HAP-1 (cell line): Measurements from ENCODE around the gene SIRT2.
"Not testable (repeated sequence)": the region's sequence is repeated elsewhere in the genome, so short reads cannot be mapped to it uniquely, and the experiment has no call there.

ENCODE experiments used
- DNase-seq, 2 experiments: peaks; one replicate each; pipeline ENCODE4 v3.0.0-alpha.2; 2016 to 2020; ENCODE audit warnings: low spot score in 2 of 2
- H3K27me3 ChIP-seq: fragments of 250-450 bp; sonication (Bioruptor Pico); 2 replicates; pipeline ENCODE4 v1.5.1; 2020; ENCODE audit warnings: low read depth, mild to moderate bottlenecking, moderate library complexity
- H3K36me3 ChIP-seq: fragments of 250-450 bp; sonication (Bioruptor Pico); replicated peaks from 2 replicates; pipeline ENCODE4 v1.5.1; 2020; ENCODE audit warnings: mild to moderate bottlenecking
- H3K4me1 ChIP-seq: fragments of 250-450 bp; sonication (Bioruptor Pico); 2 replicates; pipeline ENCODE4 v1.5.1; 2020; ENCODE audit warnings: mild to moderate bottlenecking
- H3K4me3 ChIP-seq: fragments of 250-450 bp; sonication (Bioruptor Pico); 2 replicates; pipeline ENCODE4 v1.5.1; 2020; ENCODE audit warnings: mild to moderate bottlenecking, moderate library complexity
- H3K9me3 ChIP-seq: fragments of 250-450 bp; sonication (Bioruptor Pico); 2 replicates; pipeline ENCODE4 v1.5.1; 2020; ENCODE audit warnings: mild to moderate bottlenecking, moderate library complexity
- in situ Hi-C: fragments of 300-500 bp; cut with MboI; formaldehyde crosslinking; loops from 3 replicates; pipeline ENCODE4 v1.14.3; 2020; ENCODE audit warnings: low sequenced_read_pairs, inconsistent platforms, mixed read lengths

The SIRT2 gene

DNA sequence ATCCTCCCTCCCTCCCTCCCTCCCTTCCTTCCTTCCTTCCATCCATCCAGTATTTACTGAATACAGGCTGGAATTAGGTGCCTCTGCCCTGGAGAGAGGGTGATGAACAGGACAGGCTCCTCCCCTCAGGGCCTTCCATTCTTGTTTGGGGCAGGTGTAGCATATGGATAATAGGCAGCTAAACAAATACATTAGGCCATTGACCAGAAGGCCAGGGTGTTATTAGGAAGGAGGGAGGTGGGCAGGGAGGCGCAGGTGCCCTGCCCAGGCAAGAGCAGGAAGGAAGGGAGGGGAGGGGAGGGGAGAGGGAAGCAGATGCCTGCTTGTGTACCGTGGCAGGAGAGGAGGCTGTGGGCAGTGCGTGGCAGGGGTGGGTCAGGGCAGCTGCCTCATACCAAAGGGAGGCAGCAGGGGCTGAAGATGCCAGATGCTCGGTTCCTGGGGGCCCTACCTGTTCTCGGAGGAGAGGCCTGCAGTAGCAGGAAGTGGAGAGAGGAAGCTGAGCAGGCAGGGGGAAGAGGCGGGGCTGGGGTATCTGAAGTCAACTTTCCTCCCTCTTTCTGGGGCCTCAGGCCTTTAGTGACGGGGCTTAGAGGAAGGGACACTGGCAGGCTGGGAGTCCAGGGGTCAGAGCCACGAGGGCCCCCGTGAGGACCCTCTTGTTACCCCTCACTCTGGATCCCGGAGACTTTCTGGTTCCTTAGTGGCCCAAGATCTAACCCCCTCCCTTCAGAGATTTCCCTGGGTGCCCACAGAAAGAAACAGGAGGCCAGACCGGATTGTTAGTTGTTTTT is 21.4 kb downstream of the SIRT2 start, which contains the start of gene RINL:
TSS of gene RINL (minus strand) at position 495 of the 794 bp plus-strand sequence. CDS start 1,533 bp downstream, outside the sequence.
- Histone ChIP-seq H3K27me3 (no peaks in the 10 kb centered on the region), H3K36me3 (no peaks in the 10 kb centered on the region), H3K9me3 (no peaks in the 10 kb centered on the region), H3K4me1 (no peaks in the 10 kb centered on the region), H3K4me3 (no peak within 1 kb of the TSS)
- in situ Hi-C loops: no loop called here
- no peak for DNase-seq

DNA sequence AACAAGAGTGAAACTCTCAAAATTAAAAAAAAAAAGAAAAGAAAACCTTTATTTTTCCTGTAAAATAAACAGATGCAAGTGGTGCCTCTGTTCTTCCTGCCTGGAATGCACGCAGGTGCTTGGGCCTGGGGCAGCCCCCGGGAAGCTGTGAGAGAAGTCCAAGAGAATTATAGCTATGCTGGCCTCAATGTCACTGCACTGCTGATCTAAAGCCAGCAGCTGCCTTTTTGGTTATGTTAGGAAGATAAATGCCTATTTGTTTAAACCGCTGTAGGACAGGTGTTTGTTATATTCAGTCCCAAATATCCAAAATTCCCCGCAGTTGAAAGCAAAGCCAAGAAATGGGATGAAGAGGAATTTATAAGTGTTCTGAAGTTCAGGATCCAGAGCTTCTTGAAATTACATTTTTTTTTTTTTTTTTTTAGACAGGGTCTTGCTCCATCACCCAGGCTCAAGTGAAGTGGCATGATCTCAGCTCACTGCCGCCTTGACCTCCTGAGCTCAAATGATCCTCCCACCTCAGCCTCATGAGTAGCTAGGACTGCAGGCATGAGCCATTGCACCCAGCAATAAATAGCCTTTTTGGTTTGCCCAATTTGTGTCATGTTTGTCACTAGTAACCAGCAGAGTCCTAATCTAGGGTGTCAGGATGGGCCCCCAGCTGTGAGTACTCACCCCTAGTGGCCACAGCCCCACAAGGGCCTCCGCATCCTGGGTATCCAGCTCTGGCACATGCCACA is 23.6 kb downstream of the SIRT2 start:
- in situ Hi-C loops: no loop called here
- Histone ChIP-seq H3K9me3 (no peaks in the 10 kb centered on the region), H3K4me3 (no peak overlapping the region), H3K36me3 (no peaks in the 10 kb centered on the region), H3K27me3 (no peaks in the 10 kb centered on the region), H3K4me1 (no peaks in the 10 kb centered on the region)
- no peak for DNase-seq

DNA sequence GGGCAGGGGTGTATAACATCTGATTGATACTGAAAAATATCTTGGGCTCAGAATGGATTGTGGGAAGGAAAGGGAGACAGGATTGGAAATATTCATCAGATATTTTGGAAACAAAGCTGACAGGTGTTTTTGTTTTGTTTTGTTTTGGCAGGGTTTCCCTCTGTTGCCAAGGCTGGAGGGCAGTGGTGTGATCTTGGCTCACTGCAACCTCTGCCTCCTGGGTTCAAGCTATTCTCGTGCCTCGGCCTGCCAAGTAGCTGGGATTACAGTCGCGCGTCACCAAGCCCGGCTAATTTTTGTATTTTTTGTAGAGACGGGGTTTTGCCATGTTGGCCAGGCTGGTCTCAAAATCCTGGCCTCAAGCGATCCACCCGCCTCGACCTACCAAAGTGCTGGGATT is 26.0 kb downstream of the SIRT2 start:
- H3K4me1 ChIP-seq: peaks cover 11% of the 10 kb centered on the region
- in situ Hi-C loops, DNase-seq, H3K36me3 ChIP-seq, H3K4me3 ChIP-seq, H3K27me3 ChIP-seq, H3K9me3 ChIP-seq: not testable (repeated sequence)

DNA sequence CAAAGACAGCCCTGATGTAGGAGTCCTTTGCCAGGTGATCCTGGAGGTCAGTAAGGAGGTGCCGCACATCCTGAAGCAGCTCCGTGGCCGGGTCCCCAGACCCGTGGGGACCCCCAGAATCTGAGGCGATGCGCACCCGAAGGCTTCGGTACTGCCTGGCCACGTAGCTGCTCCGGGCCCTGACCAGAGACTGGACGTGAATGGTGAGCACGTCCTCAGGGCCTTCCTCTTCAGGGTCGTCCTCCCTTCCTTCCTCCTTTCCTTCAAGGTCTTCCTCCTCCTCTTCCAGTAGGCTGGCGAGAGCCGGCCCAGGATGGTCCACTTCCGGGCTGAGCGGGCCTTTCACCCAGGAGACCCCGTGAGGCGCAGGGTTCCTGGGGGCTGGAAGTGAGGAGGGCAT is 28.8 kb downstream of the SIRT2 start:
- Histone ChIP-seq H3K36me3 (no peaks in the 10 kb centered on the region; the same call in 1 of the 2 replicates), H3K4me3 (no peak overlapping the region; the same call in 1 of the 2 replicates), H3K9me3 (no peaks in the 10 kb centered on the region), H3K27me3 (no peaks in the 10 kb centered on the region), H3K4me1 (peaks cover 11% of the 10 kb centered on the region)
- in situ Hi-C loops: no loop called here
- DNase-seq: no peak

DNA sequence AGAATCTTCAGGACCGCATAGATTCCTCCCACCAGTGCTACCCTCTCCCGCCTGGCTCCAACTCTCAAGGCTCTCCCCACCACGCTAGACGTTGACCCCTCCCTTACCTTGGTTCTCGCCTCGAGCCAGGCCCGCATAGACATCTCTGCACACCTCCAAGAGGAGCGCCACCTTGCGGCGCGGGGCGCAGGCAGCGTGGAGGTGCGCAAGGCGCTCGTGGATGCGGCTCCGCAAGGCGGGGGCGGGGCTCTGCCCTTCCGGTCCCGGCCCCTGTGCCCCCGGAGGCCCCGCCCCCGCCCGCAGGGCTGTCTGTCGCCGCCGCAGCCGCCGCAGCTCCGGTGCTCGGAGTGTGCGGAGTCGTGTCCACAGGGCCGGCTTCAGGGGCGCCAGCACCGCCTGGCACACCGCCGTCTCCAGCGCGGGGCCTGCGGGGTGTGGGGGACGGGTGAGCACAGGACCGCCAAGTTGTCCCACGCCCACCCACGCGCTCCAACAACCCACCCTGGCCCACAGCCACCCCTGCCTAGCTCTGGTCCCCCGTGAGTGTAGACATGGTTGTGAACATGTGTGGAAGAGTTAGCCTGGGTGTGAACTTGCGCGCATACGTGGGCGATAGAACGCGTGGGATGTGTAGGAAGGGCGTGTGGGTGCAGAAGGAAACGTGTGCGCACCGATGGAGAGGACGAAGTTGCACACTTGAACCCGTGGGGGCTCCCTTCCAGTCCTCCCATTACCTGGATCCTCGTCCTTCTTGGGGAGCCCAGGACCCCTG is 29.4 kb downstream of the SIRT2 start:
- Histone ChIP-seq H3K36me3 (no peaks in the 10 kb centered on the region; the same call in 1 of the 2 replicates), H3K27me3 (no peaks in the 10 kb centered on the region), H3K4me3 (peak overlapping the region; percentile 33), H3K4me1 (peaks cover 11% of the 10 kb centered on the region), H3K9me3 (no peaks in the 10 kb centered on the region)
- in situ Hi-C loops: no loop called here
- DNase-seq: peak; percentile 80 to 96

DNA sequence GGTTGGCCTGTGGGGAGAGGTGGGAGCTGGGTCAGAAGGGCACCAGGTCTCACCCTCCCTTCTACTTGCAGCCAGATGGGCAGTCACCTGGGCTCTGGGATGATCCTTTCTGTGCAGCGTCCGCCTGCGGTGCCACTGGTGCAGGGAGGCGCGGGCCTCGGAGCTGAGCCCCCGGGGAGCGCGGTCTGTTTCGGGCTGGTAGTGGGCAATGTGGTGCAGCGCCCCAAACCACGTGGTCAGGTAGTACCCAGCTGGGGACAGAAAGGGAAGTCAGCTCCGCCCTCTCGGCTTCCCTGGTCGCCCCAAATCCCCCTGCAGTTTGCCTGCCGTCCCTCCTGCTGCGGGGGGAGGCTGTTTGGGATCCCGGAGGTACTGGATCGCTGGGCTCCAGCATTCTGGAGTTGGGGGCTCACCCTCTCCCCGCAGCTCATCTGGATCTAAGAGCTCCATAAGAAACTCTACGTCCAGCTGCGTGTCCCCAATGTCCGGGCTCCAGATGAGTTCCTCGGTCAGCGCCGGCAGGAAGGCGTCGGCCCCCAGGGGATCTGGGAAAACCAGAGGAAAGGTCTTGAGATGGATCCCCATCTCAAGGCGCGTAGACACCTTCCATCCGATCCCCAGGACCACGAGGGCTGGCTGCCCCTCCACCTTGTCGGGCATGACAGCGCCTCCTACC is 30.1 kb downstream of the SIRT2 start:
- peaks cover 11% of the 10 kb centered on the region for H3K4me1 ChIP-seq
- in situ Hi-C loops: no loop called here
- H3K9me3 ChIP-seq: no peaks in the 10 kb centered on the region
- H3K27me3 ChIP-seq: no peaks in the 10 kb centered on the region
- peak overlapping the region; percentile 33 for H3K4me3 ChIP-seq
- no peak for DNase-seq
- no peaks in the 10 kb centered on the region; the same call in 1 of the 2 replicates for H3K36me3 ChIP-seq

DNA sequence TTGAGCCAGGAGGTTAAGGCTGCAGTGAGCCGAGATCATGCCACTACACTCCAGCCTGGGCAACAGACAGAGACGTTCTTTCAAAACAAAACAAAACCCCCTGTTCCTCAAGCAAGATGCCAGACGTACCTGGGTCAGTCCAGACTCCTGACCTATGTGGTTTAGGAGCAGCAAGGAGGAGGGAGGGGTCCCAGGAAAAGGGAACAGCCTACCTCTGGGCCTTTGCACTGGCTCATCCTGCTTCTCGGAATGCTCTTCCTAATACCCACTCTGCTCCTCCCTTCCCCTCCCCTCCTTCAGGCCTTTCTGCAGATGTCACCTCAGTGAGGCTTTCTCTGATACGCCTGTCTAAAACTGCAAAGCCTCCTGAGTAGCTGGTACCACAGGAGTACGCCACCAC is 30.9 kb downstream of the SIRT2 start:
- Histone ChIP-seq H3K4me3 (no peak overlapping the region), H3K4me1 (peaks cover 11% of the 10 kb centered on the region), H3K9me3 (no peaks in the 10 kb centered on the region), H3K27me3 (no peaks in the 10 kb centered on the region), H3K36me3 (no peaks in the 10 kb centered on the region; the same call in 1 of the 2 replicates)
- in situ Hi-C loops: no loop called here
- no peak for DNase-seq

DNA sequence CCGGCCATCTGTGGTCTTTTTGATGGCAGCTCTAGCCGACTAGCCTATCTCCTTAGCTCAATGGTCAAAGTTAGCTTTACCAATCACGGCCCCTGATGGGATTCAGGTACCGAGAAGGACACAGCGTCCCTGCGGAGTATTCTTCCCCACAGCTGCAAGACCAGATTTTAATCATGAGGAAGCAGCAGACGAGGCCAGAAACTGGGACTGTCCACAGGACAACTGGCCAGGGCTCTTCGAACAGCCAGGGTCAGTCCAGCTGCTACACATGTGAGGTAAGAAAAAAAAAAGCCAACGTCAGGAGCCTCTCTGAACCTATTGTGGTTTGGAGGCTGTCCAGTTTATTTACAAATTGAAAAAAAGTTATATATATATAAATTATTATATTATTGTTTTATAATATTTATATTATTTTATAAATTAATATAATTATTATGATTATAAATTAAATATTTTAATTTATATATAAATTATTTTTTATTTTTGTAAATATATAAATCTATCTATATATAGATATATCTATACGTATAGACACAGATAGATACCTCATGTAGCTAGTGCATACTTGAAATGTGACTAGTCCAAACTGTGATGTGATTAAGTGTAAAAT is 32.1 kb downstream of the SIRT2 start:
- Histone ChIP-seq H3K4me3 (no peak overlapping the region), H3K4me1 (peaks cover 17% of the 10 kb centered on the region), H3K9me3 (no peaks in the 10 kb centered on the region), H3K36me3 (no peaks in the 10 kb centered on the region; the same call in 1 of the 2 replicates), H3K27me3 (no peaks in the 10 kb centered on the region)
- no peak for DNase-seq
- in situ Hi-C loops: no loop called here

DNA sequence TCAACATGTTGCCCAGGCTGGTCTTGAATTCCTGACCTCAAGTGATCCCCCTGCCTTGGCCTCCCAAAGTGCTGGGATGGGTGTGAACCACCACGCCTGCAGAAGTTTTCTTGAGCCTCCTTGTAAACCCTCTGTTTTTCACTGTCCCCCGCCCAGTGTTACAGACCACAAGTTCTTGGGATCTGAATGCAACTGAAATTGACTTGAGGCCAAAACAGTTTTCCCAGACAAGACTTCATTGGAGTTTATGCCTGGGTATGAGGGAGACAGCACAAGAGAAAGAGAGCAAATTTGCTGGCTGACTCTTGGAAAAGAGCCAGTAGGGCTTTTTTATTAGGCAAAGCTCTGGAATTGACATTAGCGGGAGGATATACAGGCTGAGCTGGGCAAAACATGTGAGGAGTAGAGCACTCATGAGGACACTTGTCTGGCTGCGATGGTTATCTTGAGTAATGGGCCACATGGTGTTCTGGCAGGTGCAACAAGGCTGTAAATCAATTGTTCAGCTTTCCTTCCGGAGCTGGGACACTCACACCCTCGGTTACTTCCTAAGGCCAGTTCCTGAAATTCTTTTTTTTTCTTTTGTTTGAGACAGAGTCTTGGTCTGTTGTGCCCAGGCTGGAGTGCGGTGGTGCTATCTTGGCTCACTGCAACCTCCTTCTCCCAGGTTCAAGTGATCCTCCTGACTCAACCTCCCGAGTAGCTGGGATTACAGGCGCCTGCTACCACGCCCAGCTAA is 36.9 kb downstream of the SIRT2 start:
- Histone ChIP-seq H3K9me3 (no peaks in the 10 kb centered on the region), H3K4me1 (peaks cover 7% of the 10 kb centered on the region), H3K4me3 (no peak overlapping the region), H3K27me3 (no peaks in the 10 kb centered on the region), H3K36me3 (no peaks in the 10 kb centered on the region)
- in situ Hi-C loops: no loop called here
- DNase-seq: peak; percentile 39 to 41

DNA sequence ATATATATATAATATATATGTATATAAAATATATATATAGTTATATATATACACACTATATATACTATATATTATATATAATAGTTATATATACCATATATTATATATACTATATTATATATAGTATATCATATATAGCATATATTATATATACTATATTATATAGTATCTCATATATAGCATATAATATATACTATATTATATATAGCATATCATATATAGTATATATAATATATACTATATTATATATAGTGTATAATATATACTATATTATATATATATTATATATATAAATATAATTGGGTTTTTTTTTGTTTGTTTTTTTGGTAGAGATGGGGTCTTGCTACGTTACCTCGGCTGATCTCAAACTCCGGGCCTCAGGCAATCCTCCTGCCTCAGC is 38.0 kb downstream of the SIRT2 start:
- H3K4me3 ChIP-seq: no peak overlapping the region
- peaks cover 7% of the 10 kb centered on the region for H3K4me1 ChIP-seq

DNA sequence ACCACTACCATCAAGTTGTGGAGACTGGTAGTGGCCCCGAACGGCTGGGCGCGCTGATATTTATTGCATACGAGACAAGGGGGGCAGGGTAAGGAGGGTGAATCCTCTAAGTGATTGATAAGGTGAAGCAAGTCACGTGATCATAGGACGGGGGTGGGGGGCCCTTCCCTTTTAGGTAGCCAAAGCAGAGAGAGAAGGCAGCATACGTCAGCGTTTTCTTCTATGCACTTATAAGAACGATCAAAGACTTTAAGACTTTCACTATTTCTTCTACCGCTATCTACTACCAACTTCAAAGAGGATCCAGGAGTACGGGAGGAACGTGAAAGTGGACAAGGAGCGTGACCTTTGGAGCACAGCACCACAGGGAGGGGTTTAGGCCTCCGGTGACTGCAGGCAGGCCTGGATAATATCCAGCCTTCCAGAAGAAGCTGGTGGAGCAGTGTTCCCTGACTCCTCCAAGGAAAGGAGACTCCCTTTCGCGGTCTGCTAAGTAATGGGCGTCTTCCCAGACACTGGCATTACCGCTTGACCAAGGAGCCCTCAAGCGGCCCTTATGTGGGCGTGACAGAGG is 39.7 kb downstream of the SIRT2 start:
- H3K4me1 ChIP-seq, H3K9me3 ChIP-seq, H3K27me3 ChIP-seq, DNase-seq, H3K4me3 ChIP-seq, in situ Hi-C loops, H3K36me3 ChIP-seq: not testable (repeated sequence)

More for the DNA sequence above, 38.0 kb downstream of the SIRT2 start:
- in situ Hi-C loops: no loop called here
- no peak for DNase-seq
- Histone ChIP-seq H3K9me3 (no peaks in the 10 kb centered on the region), H3K36me3 (no peaks in the 10 kb centered on the region), H3K27me3 (no peaks in the 10 kb centered on the region)

DNA sequence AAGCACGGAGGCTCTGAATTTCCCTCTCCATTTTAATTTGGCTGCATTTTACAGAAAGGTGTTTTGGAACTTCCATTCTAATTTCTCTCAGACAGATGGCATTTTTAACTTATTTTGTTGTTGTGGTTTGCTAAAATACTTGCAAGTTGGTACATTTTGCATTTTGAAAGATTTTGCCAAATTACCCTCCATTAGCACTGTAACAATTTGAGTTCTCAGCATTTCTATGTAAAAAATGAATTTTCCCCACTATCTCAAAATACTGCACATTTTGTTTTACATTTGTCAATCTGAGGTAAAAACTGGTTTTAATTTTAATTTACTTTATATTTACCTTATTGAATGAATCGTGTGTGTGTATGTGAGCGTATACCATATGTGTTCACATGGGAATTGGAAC is 42.6 kb downstream of the SIRT2 start:
- no peaks in the 10 kb centered on the region for H3K27me3 ChIP-seq
- no peak overlapping the region for H3K4me3 ChIP-seq
- no peak for DNase-seq
- H3K36me3 ChIP-seq: no peaks in the 10 kb centered on the region
- in situ Hi-C loops: no loop called here
- H3K9me3 ChIP-seq: no peaks in the 10 kb centered on the region
- H3K4me1 ChIP-seq: no peaks in the 10 kb centered on the region
